Nephron (organoid): ENCODE data around the gene TLL2.

Source experiments
- H3K27ac Mint-ChIP-seq, 3 experiments: 2 replicates each; pipeline ENCODE4 v1.8.0; 2020; ENCODE audit warnings: mixed read lengths in 3 of 3, mild to moderate bottlenecking in 2 of 3, moderate library complexity in 1 of 3
- H3K27me3 Mint-ChIP-seq: 2 replicates; pipeline ENCODE4 v1.8.0; 2021; ENCODE audit warnings: low read depth, mild to moderate bottlenecking, moderate library complexity, mixed read lengths
- H3K36me3 Mint-ChIP-seq: 2 replicates; pipeline ENCODE4 v1.8.0; 2020; ENCODE audit warnings: low read depth, mixed read lengths
- H3K4me1 Mint-ChIP-seq: 2 replicates; pipeline ENCODE4 v1.8.0; 2020; ENCODE audit warnings: mixed read lengths
- H3K4me3 Mint-ChIP-seq, 3 experiments: 2 replicates each; pipeline ENCODE4 v1.8.0; 2020; ENCODE audit warnings: mild to moderate bottlenecking in 3 of 3, mixed read lengths in 3 of 3, moderate library complexity in 2 of 3
- H3K9me3 Mint-ChIP-seq: 2 replicates; pipeline ENCODE4 v1.8.0; 2020; ENCODE audit warnings: mixed read lengths
- TF ChIP-seq, protein P1 (sequence below), 3 experiments: fragments of 200-600 bp; sonication (generic); IDR thresholded peaks; one replicate each; pipeline ENCODE4 v1.5.0; 2021; ENCODE audit warnings: antibody characterized with exemption in 3 of 3; ENCODE audit not compliant: unreplicated experiment in 3 of 3

Gene TLL2

DNA sequence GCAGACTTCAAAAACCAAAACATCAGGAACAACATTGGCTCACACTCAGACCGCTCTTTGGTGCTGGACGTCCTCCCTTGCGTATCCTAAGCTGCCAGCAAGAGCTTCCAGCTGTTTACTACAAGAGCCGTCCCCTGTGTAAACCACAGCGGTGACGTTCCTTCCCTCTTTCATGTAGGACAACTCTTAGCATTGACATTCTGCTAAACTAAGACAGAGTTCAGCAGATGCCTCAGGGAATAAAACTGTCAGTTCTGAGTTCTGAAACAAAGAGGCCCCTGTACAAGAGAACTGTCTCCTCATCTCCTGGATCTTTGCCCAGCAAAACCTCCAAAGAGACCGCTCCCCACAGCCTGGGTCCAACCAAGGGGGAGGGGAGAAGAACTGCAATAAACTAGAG, 97.1 kb downstream of the TLL2 start:
- no peak overlapping the region for H3K27ac Mint-ChIP-seq
- H3K27me3 Mint-ChIP-seq, result peaks cover 18% of the 10 kb centered on the region
- TF ChIP-seq, protein P1, sequence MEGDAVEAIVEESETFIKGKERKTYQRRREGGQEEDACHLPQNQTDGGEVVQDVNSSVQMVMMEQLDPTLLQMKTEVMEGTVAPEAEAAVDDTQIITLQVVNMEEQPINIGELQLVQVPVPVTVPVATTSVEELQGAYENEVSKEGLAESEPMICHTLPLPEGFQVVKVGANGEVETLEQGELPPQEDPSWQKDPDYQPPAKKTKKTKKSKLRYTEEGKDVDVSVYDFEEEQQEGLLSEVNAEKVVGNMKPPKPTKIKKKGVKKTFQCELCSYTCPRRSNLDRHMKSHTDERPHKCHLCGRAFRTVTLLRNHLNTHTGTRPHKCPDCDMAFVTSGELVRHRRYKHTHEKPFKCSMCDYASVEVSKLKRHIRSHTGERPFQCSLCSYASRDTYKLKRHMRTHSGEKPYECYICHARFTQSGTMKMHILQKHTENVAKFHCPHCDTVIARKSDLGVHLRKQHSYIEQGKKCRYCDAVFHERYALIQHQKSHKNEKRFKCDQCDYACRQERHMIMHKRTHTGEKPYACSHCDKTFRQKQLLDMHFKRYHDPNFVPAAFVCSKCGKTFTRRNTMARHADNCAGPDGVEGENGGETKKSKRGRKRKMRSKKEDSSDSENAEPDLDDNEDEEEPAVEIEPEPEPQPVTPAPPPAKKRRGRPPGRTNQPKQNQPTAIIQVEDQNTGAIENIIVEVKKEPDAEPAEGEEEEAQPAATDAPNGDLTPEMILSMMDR (IDR thresholded peaks at IDR 0.05; ENCODE audit: unreplicated experiment in 3 of 3), result no peak
- H3K4me1 Mint-ChIP-seq, result peaks cover 26% of the 10 kb centered on the region
- no peaks in the 10 kb centered on the region for H3K36me3 Mint-ChIP-seq
- peak overlapping the region in 1 of 3 experiments; percentile 16 for H3K4me3 Mint-ChIP-seq
- H3K9me3 Mint-ChIP-seq, result no peaks in the 10 kb centered on the region

DNA sequence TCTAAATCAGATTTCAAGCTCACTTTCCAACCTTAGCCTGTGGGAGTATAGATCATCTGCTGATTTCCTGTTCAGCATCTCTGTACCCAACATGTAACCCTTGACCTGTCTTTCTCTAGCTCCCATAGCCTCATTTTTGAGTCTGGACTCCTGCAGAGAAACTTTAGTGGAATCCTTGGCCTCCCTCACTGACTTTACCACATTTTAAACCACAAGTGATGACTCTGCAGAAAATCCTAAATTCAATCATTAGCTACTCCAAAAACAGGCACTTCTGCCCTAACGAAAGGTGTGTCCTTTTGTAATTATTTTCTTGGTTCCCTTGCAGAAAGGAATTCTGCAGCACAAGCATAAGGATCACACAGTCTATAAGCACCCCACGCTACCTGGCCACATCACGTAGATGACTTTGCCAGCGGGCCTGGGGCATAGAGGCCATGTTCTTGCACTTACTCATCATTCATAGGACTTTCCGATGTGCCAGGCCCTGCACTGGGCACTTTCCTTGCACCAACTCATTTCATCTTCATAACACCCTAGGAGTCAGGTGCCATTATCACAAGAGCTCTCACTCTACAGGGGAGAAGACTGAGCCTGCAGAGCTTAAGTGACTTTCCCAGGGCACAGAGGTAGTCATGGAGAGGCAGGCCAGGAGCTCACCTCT, 97.7 kb downstream of the TLL2 start:
- Mint-ChIP-seq H3K9me3 (no peaks in the 10 kb centered on the region), H3K4me3 (no peak overlapping the region), H3K36me3 (no peaks in the 10 kb centered on the region), H3K4me1 (peaks cover 30% of the 10 kb centered on the region), H3K27me3 (peaks cover 24% of the 10 kb centered on the region), H3K27ac (no peak overlapping the region)
- TF ChIP-seq, protein P1 (IDR thresholded peaks at IDR 0.05; ENCODE audit: unreplicated experiment in 3 of 3), result no peak

DNA sequence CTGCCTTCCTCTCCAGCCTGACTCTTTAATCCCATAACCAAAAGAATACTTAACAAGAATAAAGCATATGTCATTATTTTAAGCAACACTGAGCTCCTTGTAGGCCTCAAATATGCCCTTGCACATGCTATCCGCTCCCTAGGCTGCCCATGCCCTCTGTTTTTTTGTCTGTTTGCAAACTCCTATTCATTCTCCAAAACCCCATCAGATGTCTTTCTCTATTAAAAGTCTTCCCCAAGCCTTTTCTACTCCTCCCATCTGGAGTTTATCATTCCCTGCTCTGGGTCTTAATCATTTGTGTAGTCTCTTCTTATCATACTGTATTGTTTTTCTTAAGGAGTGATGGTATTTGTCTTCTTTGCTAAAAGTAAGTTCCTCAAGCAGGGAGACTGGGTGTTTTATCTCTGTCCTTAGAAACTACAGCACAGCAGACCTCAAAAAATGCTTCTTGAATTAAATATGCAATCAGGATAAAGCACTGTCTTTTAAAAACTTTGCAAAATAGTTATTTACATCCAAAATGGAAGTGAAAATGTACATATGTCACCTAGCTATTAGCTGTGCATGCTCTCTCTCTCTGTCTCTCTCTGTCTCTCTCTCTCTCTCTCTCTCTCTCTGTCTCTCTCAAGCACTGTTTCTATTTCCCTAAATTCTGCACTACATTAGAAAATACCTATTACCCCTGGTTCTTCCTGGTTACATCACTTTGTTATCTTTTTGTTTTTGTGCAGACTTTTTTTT, 98.4 kb downstream of the TLL2 start:
- Mint-ChIP-seq H3K36me3 (no peaks in the 10 kb centered on the region), H3K27me3 (peaks cover 18% of the 10 kb centered on the region), H3K4me3 (no peak overlapping the region), H3K9me3 (no peaks in the 10 kb centered on the region), H3K27ac (no peak overlapping the region), H3K4me1 (peaks cover 24% of the 10 kb centered on the region)
- TF ChIP-seq, protein P1 (IDR thresholded peaks at IDR 0.05; ENCODE audit: unreplicated experiment in 3 of 3), result no peak

DNA sequence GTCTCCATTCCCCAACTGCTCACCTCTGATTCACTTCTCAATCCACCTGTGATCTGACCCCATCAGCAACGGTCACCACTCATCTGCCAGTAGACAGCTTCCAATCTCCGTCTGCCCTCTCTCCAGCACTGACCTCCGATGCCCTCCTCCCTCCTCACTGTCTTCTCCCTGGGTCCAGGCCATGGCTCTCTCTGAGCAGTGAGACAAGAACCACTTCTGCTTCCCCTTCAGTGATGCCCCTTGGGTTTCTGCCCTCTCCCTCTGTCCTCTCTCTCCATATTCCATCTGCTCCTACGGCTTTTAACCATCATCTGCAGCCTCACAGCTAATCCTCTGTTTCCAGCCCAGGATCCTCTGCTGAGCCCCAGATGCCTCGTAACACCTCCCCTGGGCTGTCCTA, 99.4 kb downstream of the TLL2 start:
- H3K36me3 Mint-ChIP-seq, result no peaks in the 10 kb centered on the region
- TF ChIP-seq, protein P1 (IDR thresholded peaks at IDR 0.05; ENCODE audit: unreplicated experiment in 3 of 3), result no peak
- H3K9me3 Mint-ChIP-seq, result no peaks in the 10 kb centered on the region
- no peak overlapping the region for H3K27ac Mint-ChIP-seq
- peaks cover 17% of the 10 kb centered on the region for H3K4me1 Mint-ChIP-seq
- no peak overlapping the region for H3K4me3 Mint-ChIP-seq
- H3K27me3 Mint-ChIP-seq, result peaks cover 17% of the 10 kb centered on the region

DNA sequence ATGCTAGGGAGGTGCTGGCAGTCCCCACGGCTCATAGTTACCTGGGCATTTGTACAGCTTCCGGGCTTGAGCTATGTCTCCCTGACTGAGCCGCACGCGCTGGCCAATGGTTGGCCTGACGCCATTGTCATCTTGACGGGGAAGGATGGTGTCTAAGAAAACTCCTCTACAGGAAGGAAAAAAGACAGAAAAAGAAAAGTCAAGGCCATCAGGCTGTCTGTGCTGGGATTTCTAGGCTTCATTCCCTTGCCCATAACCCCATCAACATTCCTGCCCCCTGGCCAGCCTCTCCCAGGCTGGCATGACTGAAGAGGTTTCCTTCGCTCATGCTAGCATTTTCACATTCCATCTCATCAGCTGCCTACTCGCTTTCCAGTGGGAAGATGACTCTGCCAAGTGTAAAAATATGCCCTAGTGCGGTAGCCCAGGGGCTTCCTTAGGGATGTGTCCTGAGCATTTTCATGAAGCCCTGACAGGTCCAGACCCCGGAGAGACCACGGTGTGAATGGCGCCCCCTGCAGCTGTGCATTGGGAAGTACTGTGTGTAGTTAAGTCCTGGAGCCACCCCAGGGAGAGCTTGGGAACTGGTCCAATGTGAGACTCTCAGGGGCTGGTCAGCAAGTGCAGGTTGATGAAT, 100.5 kb downstream of the TLL2 start:
- Mint-ChIP-seq H3K27me3 (peaks cover 24% of the 10 kb centered on the region), H3K27ac (no peak overlapping the region), H3K36me3 (no peaks in the 10 kb centered on the region), H3K9me3 (no peaks in the 10 kb centered on the region), H3K4me1 (peaks cover 17% of the 10 kb centered on the region), H3K4me3 (no peak overlapping the region)
- TF ChIP-seq, protein P1 (IDR thresholded peaks at IDR 0.05; ENCODE audit: unreplicated experiment in 3 of 3), result no peak
